Measurements from ENCODE around the gene CAV1.

Gene CAV1

DNA sequence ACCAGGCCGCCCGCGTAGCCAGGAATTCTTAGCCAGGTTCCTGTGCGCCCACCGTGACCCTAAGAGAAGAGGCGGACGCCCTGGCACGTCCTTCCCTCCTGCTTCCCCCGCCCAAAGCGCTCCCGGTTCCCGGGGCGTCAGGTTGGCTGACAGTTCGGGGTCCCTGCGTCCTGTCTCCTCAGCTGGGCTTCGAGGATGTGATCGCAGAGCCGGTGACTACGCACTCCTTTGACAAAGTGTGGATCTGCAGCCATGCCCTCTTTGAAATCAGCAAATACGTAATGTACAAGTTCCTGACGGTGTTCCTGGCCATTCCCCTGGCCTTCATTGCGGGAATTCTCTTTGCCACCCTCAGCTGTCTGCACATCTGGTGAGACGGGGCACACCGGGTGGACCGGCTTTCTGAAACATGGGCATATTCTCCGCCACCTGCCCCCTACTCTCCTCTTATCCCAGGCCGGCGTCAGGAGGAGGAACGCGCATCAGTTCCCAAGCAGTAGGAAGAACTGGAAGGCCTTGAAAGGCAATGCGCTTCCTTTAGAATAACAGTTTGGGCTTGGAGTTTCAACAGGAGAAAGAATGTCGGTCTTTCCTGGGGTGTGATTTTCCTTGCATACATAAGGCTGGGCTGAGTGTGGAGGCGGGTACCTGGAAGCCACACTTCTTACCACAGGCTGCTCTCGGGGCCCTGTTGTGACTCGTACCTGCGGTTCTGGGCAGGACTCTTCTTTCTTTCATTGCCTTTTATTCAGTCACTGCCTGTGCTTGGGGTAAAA is 24.6 kb upstream of the CAV1 start:
- DNase-seq, result peak; percentile 65
- peak overlapping the region; percentile 9 to 16 for H3K23ac ChIP-seq (ENCODE audit: low read length in 2 of 2)
- H4K91ac ChIP-seq (ENCODE audit: low read length), result peak overlapping the region; percentile 91
- H3K9me3 ChIP-seq (ENCODE audit: control insufficient read depth, low read length), result no peaks in the 10 kb centered on the region
- H3K9ac ChIP-seq (ENCODE audit: low read length), result peak overlapping the region; percentile 94
- H4K8ac ChIP-seq (ENCODE audit: low read length), result peak overlapping the region; percentile 97
- peak overlapping the region; percentile 98 for H2BK15ac ChIP-seq (ENCODE audit: low read depth, poor library complexity, severe bottlenecking)
- H2AFZ ChIP-seq (ENCODE audit: low read depth, low read length), result peak overlapping the region; percentile 74
- H2BK12ac ChIP-seq (ENCODE audit: low read length in 2 of 2), result peak overlapping the region; percentile 76 to 80
- H3K79me1 ChIP-seq (replicated peaks; ENCODE audit: low read length, poor library complexity, severe bottlenecking), result no peaks in the 10 kb centered on the region
- H3K4me3 ChIP-seq (ENCODE audit: insufficient read depth in 1 of 2, low read depth in 1 of 2, low read length in 2 of 2), result peak overlapping the region; percentile 91 to 93
- H3K36me3 ChIP-seq (ENCODE audit: control insufficient read depth in 1 of 2, insufficient read depth in 2 of 2, low read depth in 1 of 2, low read length in 2 of 2), result peaks cover 4 to 26% of the 10 kb centered on the region in 2 experiments
- H2BK5ac ChIP-seq (ENCODE audit: low read depth, low read length, poor library complexity, severe bottlenecking), result peak overlapping the region; percentile 89
- peak overlapping the region; percentile 73 for H3K4me2 ChIP-seq (ENCODE audit: low read length, poor library complexity, severe bottlenecking)
- no peaks in the 10 kb centered on the region for H3K27me3 ChIP-seq (ENCODE audit: control insufficient read depth in 1 of 2, insufficient read depth in 1 of 2, low read length in 2 of 2)
- H3K27ac ChIP-seq (ENCODE audit: low read length, poor library complexity, severe bottlenecking), result peak overlapping the region; percentile 95
- H3K18ac ChIP-seq (ENCODE audit: low read depth in 1 of 2, low read length in 2 of 2), result peak overlapping the region; percentile 94 to 96
- peak overlapping the region in 1 of 2 experiments; percentile 98 for H3K14ac ChIP-seq (ENCODE audit: low read length in 2 of 2)
- peaks cover 7% of the 10 kb centered on the region for H3K4me1 ChIP-seq (ENCODE audit: control insufficient read depth, insufficient read depth, low read depth, low read length)
- H2BK120ac ChIP-seq (ENCODE audit: low read depth, low read length), result peak overlapping the region; percentile 71
- WGBS, result 2% methylated on average over 33 of the region's 36 CpGs
- peak overlapping the region; percentile 37 for H2AK5ac ChIP-seq (ENCODE audit: low read length, severe bottlenecking)
- H3K4ac ChIP-seq (ENCODE audit: low read depth in 1 of 2, low read length in 2 of 2), result peak overlapping the region; percentile 77 to 90

DNA sequence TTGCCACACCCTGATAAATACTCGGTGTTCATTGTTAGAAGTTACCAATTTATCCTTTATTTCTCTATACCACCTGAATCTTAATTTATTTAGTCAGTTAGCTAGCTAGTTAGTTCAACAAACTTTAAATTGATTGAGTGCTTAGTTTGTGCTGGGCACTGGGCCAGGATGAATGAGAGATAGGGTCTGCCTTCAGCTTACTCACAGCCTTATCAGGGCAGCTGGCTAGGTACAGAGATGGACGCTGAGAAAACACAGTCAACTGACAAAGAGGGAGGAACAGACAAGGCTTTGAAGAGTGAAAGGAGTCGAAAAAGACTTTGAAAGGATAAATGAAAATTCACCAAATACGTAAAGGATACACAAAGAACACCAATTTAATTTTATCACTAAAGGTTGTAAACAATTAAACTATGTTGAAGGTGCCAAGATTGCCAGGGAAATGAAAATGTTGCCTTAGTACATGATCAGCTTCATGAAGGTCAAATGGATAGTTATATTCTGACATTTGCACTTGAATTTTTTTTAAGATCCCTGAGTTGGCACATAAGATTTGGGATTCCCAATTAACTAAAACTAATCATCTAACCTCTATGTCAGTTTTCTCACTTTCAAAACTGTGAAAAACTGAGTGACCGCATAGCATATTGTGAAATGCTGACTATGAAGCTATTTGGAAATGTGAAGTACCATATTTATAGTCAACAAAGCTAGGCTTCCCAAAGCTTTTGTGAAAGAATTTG is 23.2 kb upstream of the CAV1 start:
- H3K18ac ChIP-seq (ENCODE audit: low read depth in 1 of 2, low read length in 2 of 2), result peak overlapping the region in 1 of 2 experiments; percentile 77
- peak overlapping the region; percentile 66 for H2BK15ac ChIP-seq (ENCODE audit: low read depth, poor library complexity, severe bottlenecking)
- H3K23ac ChIP-seq (ENCODE audit: low read length in 2 of 2), result no peak overlapping the region
- H3K4me1 ChIP-seq (ENCODE audit: control insufficient read depth, insufficient read depth, low read depth, low read length), result peaks cover 9% of the 10 kb centered on the region
- H4K91ac ChIP-seq (ENCODE audit: low read length), result no peak overlapping the region
- no peak overlapping the region for H3K14ac ChIP-seq (ENCODE audit: low read length in 2 of 2)
- H3K4me2 ChIP-seq (ENCODE audit: low read length, poor library complexity, severe bottlenecking), result peak overlapping the region; percentile 91
- peak overlapping the region; percentile 48 for H4K8ac ChIP-seq (ENCODE audit: low read length)
- peak overlapping the region in 1 of 2 experiments; percentile 93 for H3K4me3 ChIP-seq (ENCODE audit: insufficient read depth in 1 of 2, low read depth in 1 of 2, low read length in 2 of 2)
- no peak overlapping the region for H2BK12ac ChIP-seq (ENCODE audit: low read length in 2 of 2)
- no CpG with 5 or more reads among the region's 5 CpGs for WGBS
- H3K79me1 ChIP-seq (replicated peaks; ENCODE audit: low read length, poor library complexity, severe bottlenecking), result no peaks in the 10 kb centered on the region
- H3K36me3 ChIP-seq (ENCODE audit: control insufficient read depth in 1 of 2, insufficient read depth in 2 of 2, low read depth in 1 of 2, low read length in 2 of 2), result peaks cover 7 to 39% of the 10 kb centered on the region in 2 experiments
- no peak overlapping the region for H3K4ac ChIP-seq (ENCODE audit: low read depth in 1 of 2, low read length in 2 of 2)
- H2BK5ac ChIP-seq (ENCODE audit: low read depth, low read length, poor library complexity, severe bottlenecking), result no peak overlapping the region
- DNase-seq, result no peak
- peak overlapping the region; percentile 94 for H3K9ac ChIP-seq (ENCODE audit: low read length)
- H2AFZ ChIP-seq (ENCODE audit: low read depth, low read length), result no peak overlapping the region
- H2BK120ac ChIP-seq (ENCODE audit: low read depth, low read length), result no peak overlapping the region
- H3K27me3 ChIP-seq (ENCODE audit: control insufficient read depth in 1 of 2, insufficient read depth in 1 of 2, low read length in 2 of 2), result no peaks in the 10 kb centered on the region
- H3K27ac ChIP-seq (ENCODE audit: low read length, poor library complexity, severe bottlenecking), result peak overlapping the region; percentile 92
- no peaks in the 10 kb centered on the region for H3K9me3 ChIP-seq (ENCODE audit: control insufficient read depth, low read length)
- peak overlapping the region; percentile 99 for H2AK5ac ChIP-seq (ENCODE audit: low read length, severe bottlenecking)

DNA sequence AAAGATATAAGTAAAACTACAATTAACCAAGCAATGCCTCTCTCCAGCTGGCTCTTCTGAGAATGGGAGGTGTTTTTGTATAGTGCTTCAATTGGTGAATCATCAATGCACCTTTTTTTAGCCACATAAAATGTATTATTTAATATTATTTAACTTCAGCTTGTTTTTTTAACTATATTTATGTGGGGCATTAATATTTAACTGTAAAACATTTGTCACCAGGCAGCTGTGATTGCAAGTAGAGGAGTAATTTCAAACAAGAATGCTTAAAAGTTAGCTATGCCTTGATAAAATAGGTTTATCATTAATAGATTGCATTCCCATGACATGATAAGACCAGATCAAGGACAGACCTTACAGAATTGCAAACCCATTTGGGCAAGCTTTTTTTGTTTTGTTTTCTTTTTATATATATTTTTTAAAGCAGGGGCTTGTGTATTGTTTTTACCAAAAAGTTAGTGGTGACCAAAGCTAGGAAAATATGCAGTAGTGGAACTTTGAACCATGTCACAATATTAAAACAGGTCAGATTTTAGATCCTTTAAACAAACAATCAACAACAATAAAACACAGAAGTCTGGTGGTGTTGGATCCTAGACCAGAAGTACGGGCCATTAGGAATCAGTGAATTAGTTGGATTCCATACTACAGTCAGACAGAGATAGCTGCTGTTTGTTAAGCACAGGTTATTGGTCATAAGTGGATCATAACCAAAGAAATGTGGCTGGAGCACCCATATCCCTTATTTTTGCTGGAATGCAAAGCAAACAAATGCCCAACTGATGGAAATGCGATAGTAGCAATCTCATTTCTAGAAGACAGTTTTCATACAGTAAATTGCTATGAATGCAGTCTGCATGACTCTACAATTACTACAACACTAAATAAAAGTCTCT is 22.4 kb upstream of the CAV1 start:
- Histone ChIP-seq H4K8ac (ENCODE audit: low read length) (no peak overlapping the region), H4K91ac (ENCODE audit: low read length) (no peak overlapping the region), H3K14ac (ENCODE audit: low read length in 2 of 2) (no peak overlapping the region), H3K18ac (ENCODE audit: low read depth in 1 of 2, low read length in 2 of 2) (no peak overlapping the region), H2AFZ (ENCODE audit: low read depth, low read length) (no peak overlapping the region), H3K4ac (ENCODE audit: low read depth in 1 of 2, low read length in 2 of 2) (no peak overlapping the region), H3K9ac (ENCODE audit: low read length) (peak overlapping the region; percentile 94), H3K79me1 (replicated peaks; ENCODE audit: low read length, poor library complexity, severe bottlenecking) (no peaks in the 10 kb centered on the region), H3K9me3 (ENCODE audit: control insufficient read depth, low read length) (no peaks in the 10 kb centered on the region), H3K4me2 (ENCODE audit: low read length, poor library complexity, severe bottlenecking) (no peak overlapping the region), H2BK120ac (ENCODE audit: low read depth, low read length) (no peak overlapping the region), H3K27ac (ENCODE audit: low read length, poor library complexity, severe bottlenecking) (peak overlapping the region; percentile 94), H2BK5ac (ENCODE audit: low read depth, low read length, poor library complexity, severe bottlenecking) (no peak overlapping the region), H3K4me1 (ENCODE audit: control insufficient read depth, insufficient read depth, low read depth, low read length) (peaks cover 9% of the 10 kb centered on the region), H2BK12ac (ENCODE audit: low read length in 2 of 2) (no peak overlapping the region), H2BK15ac (ENCODE audit: low read depth, poor library complexity, severe bottlenecking) (no peak overlapping the region), H3K36me3 (ENCODE audit: control insufficient read depth in 1 of 2, insufficient read depth in 2 of 2, low read depth in 1 of 2, low read length in 2 of 2) (peaks cover 7 to 47% of the 10 kb centered on the region in 2 experiments), H2AK5ac (ENCODE audit: low read length, severe bottlenecking) (peak overlapping the region; percentile 74), H3K23ac (ENCODE audit: low read length in 2 of 2) (no peak overlapping the region), H3K4me3 (ENCODE audit: insufficient read depth in 1 of 2, low read depth in 1 of 2, low read length in 2 of 2) (peak overlapping the region in 1 of 2 experiments; percentile 93), H3K27me3 (ENCODE audit: control insufficient read depth in 1 of 2, insufficient read depth in 1 of 2, low read length in 2 of 2) (no peaks in the 10 kb centered on the region)
- DNase-seq, result no peak
- WGBS, result 100% methylated on average over 2 of the region's 2 CpGs

Data from mesenchymal stem cell (in vitro differentiated cells and primary cell).